Activated naive CD4-positive, alpha-beta T cell treated with anti-CD3 and anti-CD28 coated beads for 36 hours (primary cell): ENCODE data around the gene GBP3. TPM values are rescaled to one million over a fixed set of nuclear protein-coding genes. Genes with fewer than 3 reads are reported as not detected.
"Not testable (repeated sequence)": the region's sequence is repeated elsewhere in the genome, so short reads cannot be mapped to it uniquely, and the experiment has no call there.

Experiments used
- CTCF ChIA-PET: fragments of 350-600 bp; sonication (Branson Sonifier 250); formaldehyde crosslinking; loops from one replicate; lab custom pipeline; 2021; ENCODE audit warnings: antibody characterized with exemption; lab: Charles Lee
- DNase-seq: peaks from one replicate; pipeline ENCODE4 v3.0.0-alpha.2; 2020
- H3K27ac Mint-ChIP-seq: one replicate; pipeline ENCODE4 v1.8.0; 2021; ENCODE audit warnings: mild to moderate bottlenecking, mixed read lengths
- H3K27me3 Mint-ChIP-seq: one replicate; pipeline ENCODE4 v1.8.0; 2021; ENCODE audit warnings: low read depth, mixed read lengths
- H3K36me3 Mint-ChIP-seq: one replicate; pipeline ENCODE4 v1.8.0; 2021; ENCODE audit warnings: low read depth, mixed read lengths
- H3K4me1 Mint-ChIP-seq: one replicate; pipeline ENCODE4 v1.8.0; 2021; ENCODE audit warnings: low read depth, mixed read lengths
- H3K4me3 Mint-ChIP-seq: one replicate; pipeline ENCODE4 v1.8.0; 2021; ENCODE audit warnings: mild to moderate bottlenecking, moderate library complexity, mixed read lengths
- H3K9me3 Mint-ChIP-seq: one replicate; pipeline ENCODE4 v1.8.0; 2021; ENCODE audit warnings: mixed read lengths
- intact Hi-C: fragments of 100-400 bp; cut with micrococcal nuclease; formaldehyde crosslinking; loops from one replicate; pipeline ENCODE4 v1.15.1; 2023
- total RNA-seq, 2 experiments: library from RNA; stranded (reverse); gene quantifications; one replicate each; pipeline ENCODE4 v1.2.3, GENCODE V29; 2021

The GBP3 gene
- total RNA-seq, 2 experiments from 2014 or later = 1.4 to 1.8 TPM

GRCh38 chr1:89049901-89050648, 27.4 kb upstream of the GBP3 start:
- peaks cover 41% of the 10 kb centered on the region for H3K36me3 Mint-ChIP-seq
- H3K4me3 Mint-ChIP-seq, DNase-seq, H3K27me3 Mint-ChIP-seq, H3K4me1 Mint-ChIP-seq, H3K27ac Mint-ChIP-seq, H3K9me3 Mint-ChIP-seq, CTCF ChIA-PET: not testable (repeated sequence)
- intact Hi-C loops = loop anchor here (5.0 kb wide), 2 partner anchors 183 to 497 kb away; no protein-coding TSS in a partner anchor

DNA sequence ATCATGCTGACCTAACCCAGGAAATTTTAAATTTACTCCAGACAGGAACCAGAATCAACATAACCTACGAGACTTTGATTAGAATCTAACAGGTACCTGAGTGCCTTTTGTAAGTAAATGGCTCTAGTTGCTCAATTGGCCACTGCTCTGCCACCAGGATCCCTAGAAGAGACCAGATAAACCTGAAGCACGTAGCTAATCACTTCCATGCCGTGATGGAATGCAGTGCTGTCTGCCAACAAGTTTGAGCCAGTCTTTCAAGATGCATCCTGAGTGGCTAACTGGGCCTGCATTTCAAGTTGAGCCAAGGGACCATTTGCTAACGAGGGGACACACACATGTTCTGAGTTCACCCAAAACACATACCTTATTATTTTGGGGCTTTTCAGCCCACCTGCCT, 26.5 kb upstream of the GBP3 start:
- H3K27me3 Mint-ChIP-seq, H3K27ac Mint-ChIP-seq, DNase-seq, H3K4me1 Mint-ChIP-seq, CTCF ChIA-PET, H3K4me3 Mint-ChIP-seq, H3K9me3 Mint-ChIP-seq: not testable (repeated sequence)
- intact Hi-C loops = loop anchor here (5.0 kb wide), 2 partner anchors 182 to 498 kb away; no protein-coding TSS in a partner anchor
- H3K36me3 Mint-ChIP-seq = peaks cover 35% of the 10 kb centered on the region

DNA sequence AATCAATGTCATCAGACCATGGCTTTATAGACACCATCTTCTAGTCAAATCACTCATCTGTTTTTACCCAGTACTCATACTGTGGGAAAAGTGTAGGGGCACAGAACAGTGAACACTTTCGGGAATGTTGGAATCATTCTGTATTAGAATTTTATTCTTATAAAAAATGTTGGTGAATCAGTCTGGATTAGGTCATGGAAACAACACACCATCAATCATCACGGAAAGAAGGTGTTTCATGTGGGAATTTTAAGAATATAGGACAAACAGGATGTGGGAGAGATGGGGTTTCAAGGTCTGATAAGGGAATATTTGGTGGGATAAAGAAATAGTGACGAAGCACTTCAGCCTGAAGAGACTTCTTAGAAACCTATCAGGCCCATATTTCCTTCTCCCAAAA, 25.1 kb upstream of the GBP3 start:
- H3K9me3 Mint-ChIP-seq = peaks cover 10% of the 10 kb centered on the region
- H3K27me3 Mint-ChIP-seq = no peaks in the 10 kb centered on the region
- H3K36me3 Mint-ChIP-seq = peaks cover 34% of the 10 kb centered on the region
- H3K4me3 Mint-ChIP-seq = no peak overlapping the region
- DNase-seq = no peak
- peaks cover 11% of the 10 kb centered on the region for H3K4me1 Mint-ChIP-seq
- intact Hi-C loops = loop anchor here (1.0 to 5.0 kb wide), 3 partner anchors 8 to 500 kb away; no protein-coding TSS in a partner anchor
- H3K27ac Mint-ChIP-seq = no peak overlapping the region
- CTCF ChIA-PET = interaction anchor here (0.8 to 0.9 kb wide), 3 partner anchors 8 to 74 kb away, joined by 3 read pairs; no protein-coding TSS in a partner anchor

- H3K9me3 Mint-ChIP-seq, H3K27me3 Mint-ChIP-seq, H3K4me3 Mint-ChIP-seq, H3K27ac Mint-ChIP-seq: not testable (repeated sequence)
- DNase-seq = peak; percentile 24
- H3K4me1 Mint-ChIP-seq = peaks cover 13% of the 10 kb centered on the region
- intact Hi-C loops = loop anchor here (1.0 to 5.0 kb wide), 8 partner anchors 19 to 501 kb away; partner anchors contain the start of genes GBP1, GBP2 and GBP3
- peaks cover 34% of the 10 kb centered on the region for H3K36me3 Mint-ChIP-seq
- CTCF ChIA-PET = interaction anchor here (0.7 to 1.6 kb wide), 12 partner anchors 9 to 405 kb away, joined by 3 to 7 read pairs (median 3); partner anchors contain the start of genes GBP1, GBP3 and GBP5
Observed at GRCh38 chr1:89046318-89047183, 23.9 kb upstream of the GBP3 start.

DNA sequence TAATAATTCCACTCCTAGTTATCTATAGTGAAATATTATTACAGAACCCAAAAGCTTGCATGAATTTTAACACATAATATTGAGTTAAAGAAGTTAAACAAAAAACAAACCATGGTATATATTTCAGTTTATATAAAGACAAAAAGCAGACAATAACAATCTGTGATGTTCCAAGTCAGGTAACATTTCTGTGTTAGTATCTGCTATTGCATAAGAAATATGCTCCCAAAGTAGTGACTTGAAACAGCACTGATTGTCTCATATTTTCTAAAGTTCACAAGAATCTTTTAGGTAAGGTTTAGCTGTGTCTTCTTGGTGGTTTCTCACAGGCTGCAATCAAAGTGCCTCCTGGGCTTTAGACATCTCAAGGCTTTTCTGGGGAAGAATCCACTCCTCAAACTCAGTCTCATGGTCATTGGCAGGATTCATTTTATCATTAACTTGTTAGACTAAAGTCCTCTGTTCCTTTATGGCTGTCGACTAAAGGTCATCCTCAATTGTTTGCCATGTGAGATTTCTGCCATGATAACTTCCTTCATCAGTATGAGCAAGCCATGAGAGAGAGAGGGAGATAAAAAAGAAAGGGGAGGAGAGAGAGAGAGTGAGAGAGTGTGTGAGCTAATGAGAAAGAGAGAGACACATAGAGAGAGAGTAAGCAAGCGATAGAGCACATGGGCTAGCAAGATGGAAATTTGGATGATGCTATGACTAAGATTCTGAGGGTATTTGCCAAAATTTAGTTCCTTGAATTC, 22.5 kb upstream of the GBP3 start:
- Mint-ChIP-seq H3K36me3 (peaks cover 29% of the 10 kb centered on the region), H3K9me3 (peaks cover 12% of the 10 kb centered on the region)
- CTCF ChIA-PET = interaction anchor here (0.7 to 1.6 kb wide), 3 partner anchors 22 to 74 kb away, joined by 3 to 7 read pairs (median 3); partner anchors contain the start of gene GBP3

DNA sequence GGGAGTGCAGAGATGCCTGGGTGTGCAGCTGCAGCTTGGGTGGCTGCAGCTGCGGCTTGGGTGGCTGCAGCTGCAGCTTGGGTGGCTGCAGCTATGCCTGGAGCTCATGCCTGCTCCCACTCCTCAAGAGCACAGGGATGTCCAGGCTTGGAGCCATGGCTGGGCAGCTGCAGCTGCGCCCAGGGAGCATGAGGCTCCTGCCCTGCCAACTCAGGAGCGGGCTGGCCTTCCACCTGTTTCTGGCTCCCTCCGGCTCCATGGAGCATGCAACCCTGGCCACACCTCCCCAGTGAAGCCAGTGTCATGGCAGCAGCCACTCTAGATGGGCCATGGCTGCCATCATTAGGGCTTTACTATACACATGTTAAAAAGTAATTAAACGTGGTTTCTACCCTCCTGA, 21.3 kb upstream of the GBP3 start:
- CTCF ChIA-PET = no interaction called here
- Mint-ChIP-seq H3K27ac (no peak overlapping the region), H3K4me1 (peaks cover 35% of the 10 kb centered on the region), H3K4me3 (no peak overlapping the region), H3K27me3 (peaks cover 6% of the 10 kb centered on the region), H3K9me3 (peaks cover 12% of the 10 kb centered on the region), H3K36me3 (peaks cover 22% of the 10 kb centered on the region)
- DNase-seq = no peak
- intact Hi-C loops = no loop called here

More for the DNA sequence above, 22.5 kb upstream of the GBP3 start:
- intact Hi-C loops = loop anchor here (5.0 kb wide), 2 partner anchors 178 to 502 kb away; no protein-coding TSS in a partner anchor
- H3K27me3 Mint-ChIP-seq = peaks cover 3% of the 10 kb centered on the region
- no peak for DNase-seq
- H3K4me1 Mint-ChIP-seq = peaks cover 25% of the 10 kb centered on the region
- no peak overlapping the region for H3K27ac Mint-ChIP-seq
- H3K4me3 Mint-ChIP-seq = no peak overlapping the region

- Mint-ChIP-seq H3K9me3 (peaks cover 12% of the 10 kb centered on the region), H3K27ac (no peak overlapping the region), H3K36me3 (peaks cover 17% of the 10 kb centered on the region), H3K4me1 (peaks cover 29% of the 10 kb centered on the region), H3K4me3 (no peak overlapping the region), H3K27me3 (peaks cover 11% of the 10 kb centered on the region)
- intact Hi-C loops = no loop called here
- CTCF ChIA-PET = interaction anchor here (0.6 to 1.8 kb wide), 3 partner anchors 42 to 47 kb away, joined by 3 to 5 read pairs (median 5); no protein-coding TSS in a partner anchor
- no peak for DNase-seq
Observed at GRCh38 chr1:89042491-89042890, 19.8 kb upstream of the GBP3 start.

DNA sequence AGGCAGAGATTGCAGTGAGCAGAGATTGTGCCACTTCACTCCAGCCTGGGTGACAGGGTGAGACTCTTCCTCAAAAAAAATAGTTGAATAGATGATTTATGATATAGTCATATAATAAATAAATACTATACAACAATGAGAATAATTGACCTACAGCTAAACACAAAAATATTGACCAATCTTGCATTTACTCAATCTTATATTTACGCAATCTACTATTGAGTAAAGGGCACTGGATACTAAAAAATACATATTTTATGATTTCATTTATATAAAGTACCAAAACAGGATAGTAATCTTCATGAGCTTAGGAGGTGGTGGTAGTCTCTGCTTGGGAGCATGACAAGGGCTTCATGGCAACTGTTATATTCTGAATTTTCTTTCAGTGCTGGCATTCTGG, 19.1 kb upstream of the GBP3 start:
- no peak for DNase-seq
- Mint-ChIP-seq H3K4me1 (peaks cover 33% of the 10 kb centered on the region), H3K27ac (peak overlapping the region; percentile 72), H3K36me3 (peaks cover 17% of the 10 kb centered on the region), H3K9me3 (peaks cover 12% of the 10 kb centered on the region), H3K27me3 (peaks cover 11% of the 10 kb centered on the region), H3K4me3 (peak overlapping the region; percentile 25)
- CTCF ChIA-PET = interaction anchor here (0.6 to 2.1 kb wide), 7 partner anchors 19 to 258 kb away, joined by 3 to 7 read pairs (median 4); partner anchors contain the start of genes GBP3 and GBP4
- intact Hi-C loops = loop anchor here (1.0 to 2.0 kb wide), 13 partner anchors 19 to 678 kb away; partner anchors contain the start of genes GBP1, GBP2 and GBP3

GRCh38 chr1:89041119-89041641, 18.5 kb upstream of the GBP3 start:
- peaks cover 17% of the 10 kb centered on the region for H3K36me3 Mint-ChIP-seq
- peak; percentile 63 for DNase-seq
- intact Hi-C loops = loop anchor here (1.0 to 2.0 kb wide), 13 partner anchors 19 to 678 kb away; partner anchors contain the start of genes GBP1, GBP2 and GBP3
- H3K9me3 Mint-ChIP-seq = peaks cover 12% of the 10 kb centered on the region
- peak overlapping the region; percentile 25 for H3K4me3 Mint-ChIP-seq
- H3K4me1 Mint-ChIP-seq = peaks cover 33% of the 10 kb centered on the region
- H3K27me3 Mint-ChIP-seq = peaks cover 11% of the 10 kb centered on the region
- CTCF ChIA-PET = interaction anchor here (1.1 to 2.1 kb wide), 6 partner anchors 19 to 259 kb away, joined by 3 to 7 read pairs (median 4); partner anchors contain the start of genes GBP3 and GBP4
- peak overlapping the region; percentile 72 for H3K27ac Mint-ChIP-seq

- intact Hi-C loops = loop anchor here (2.0 kb wide), 4 partner anchors 37 to 563 kb away; no protein-coding TSS in a partner anchor
- Mint-ChIP-seq H3K4me3 (no peak overlapping the region), H3K27me3 (peaks cover 11% of the 10 kb centered on the region), H3K27ac (no peak overlapping the region), H3K36me3 (peaks cover 17% of the 10 kb centered on the region), H3K4me1 (peaks cover 33% of the 10 kb centered on the region), H3K9me3 (peaks cover 12% of the 10 kb centered on the region)
- CTCF ChIA-PET = interaction anchor here (1.4 to 2.1 kb wide), 2 partner anchors 18 to 41 kb away, joined by 3 to 7 read pairs; partner anchors contain the start of gene GBP3
- DNase-seq = no peak
Observed at GRCh38 chr1:89040315-89040626, 17.6 kb upstream of the GBP3 start.

DNA sequence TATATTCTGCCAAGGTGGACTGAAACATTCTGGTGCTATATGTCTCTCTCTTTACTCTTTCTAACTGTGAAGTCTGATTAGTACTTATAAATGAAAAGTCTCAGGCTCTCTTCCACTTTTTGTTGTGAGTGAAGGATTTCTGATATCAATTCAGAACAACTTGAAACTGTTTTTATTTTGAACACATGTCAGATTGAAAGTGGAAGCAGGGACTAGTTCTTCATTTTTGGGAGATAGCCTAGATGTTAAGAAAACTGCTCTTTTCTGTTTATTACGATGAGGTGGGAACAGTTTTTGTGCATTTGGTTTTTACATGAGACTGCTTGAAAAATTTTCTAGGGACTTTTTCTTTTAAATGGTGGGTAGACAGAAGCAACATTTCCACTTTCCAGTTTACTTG, 14.5 kb upstream of the GBP3 start:
- no peak for DNase-seq
- Mint-ChIP-seq H3K27me3 (peaks cover 17% of the 10 kb centered on the region), H3K4me3 (no peak overlapping the region), H3K4me1 (peaks cover 48% of the 10 kb centered on the region), H3K9me3 (peaks cover 7% of the 10 kb centered on the region), H3K27ac (no peak overlapping the region), H3K36me3 (peaks cover 15% of the 10 kb centered on the region)
- intact Hi-C loops = no loop called here
- CTCF ChIA-PET = no interaction called here
